ENCODE measurements around the gene LMBRD2. TPM values are rescaled to one million over a fixed set of nuclear protein-coding genes. Genes with fewer than 3 reads are reported as not detected.

The LMBRD2 gene
- total and polyA plus RNA-seq, 9 of the 15 experiments (the other 6 are each of a cell fraction or from before 2014, with no cell fraction given) = 2.1 to 24.2 (median 10.6) TPM

DNA sequence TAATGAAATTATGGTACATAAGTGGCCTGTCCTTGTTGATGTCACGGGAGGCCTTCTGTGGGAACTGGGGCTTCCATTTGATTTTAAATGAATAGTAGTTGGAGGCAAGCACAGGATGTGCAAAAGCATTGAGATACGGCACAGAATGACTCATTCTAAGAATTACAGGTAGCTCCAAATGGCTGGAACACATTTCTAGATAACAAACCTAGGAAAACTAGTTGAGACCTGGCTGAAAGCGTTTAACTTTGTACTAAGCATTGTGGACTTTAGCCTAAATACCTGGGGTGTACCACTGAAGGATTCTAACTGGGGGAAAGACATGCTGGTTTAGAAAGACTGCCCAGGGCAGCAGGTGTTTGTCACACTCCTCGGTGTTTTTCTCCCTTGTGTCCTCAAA lies 9.7 kb upstream of the LMBRD2 start:
- intact Hi-C loops (cut with micrococcal nuclease) (no loop called here), in situ Hi-C loops (cut with MboI) (no loop called here)
- Histone ChIP-seq H3K4me3 (no peak overlapping the region), H3K4me2 (ENCODE audit: insufficient read depth, low read length) (no peak overlapping the region), H3K9ac (ENCODE audit: insufficient read depth in 1 of 2, low read depth in 2 of 2, low read length in 2 of 2) (no peak overlapping the region), H3K27ac (ENCODE audit: extremely low read depth, low read depth, low read length) (no peak overlapping the region), H3K4me1 (replicated peaks in 1 of 2; ENCODE audit: control insufficient read depth in 2 of 2, insufficient read depth in 2 of 2, low read length in 2 of 2) (no peaks in the 10 kb centered on the region), H3K9me3 (replicated peaks; ENCODE audit: control insufficient read depth, insufficient read depth, low read depth, low read length) (no peaks in the 10 kb centered on the region), H4K20me1 (replicated peaks; ENCODE audit: control insufficient read depth, insufficient read depth, low read length) (no peaks in the 10 kb centered on the region), H3K36me3 (ENCODE audit: control insufficient read depth, insufficient read depth, low read length) (peaks cover 100% of the 10 kb centered on the region), H2AFZ (ENCODE audit: low read depth, low read length) (no peak overlapping the region), H3K27me3 (ENCODE audit: control insufficient read depth in 2 of 2, insufficient read depth in 2 of 2, low read length in 2 of 2) (no peaks in the 10 kb centered on the region), H3K79me2 (ENCODE audit: control insufficient read depth, insufficient read depth, low read length) (peaks cover 49% of the 10 kb centered on the region; the same call in 2 of the 3 replicates), H3K9me1 (ENCODE audit: control insufficient read depth, insufficient read depth, low read length) (no peaks in the 10 kb centered on the region)
- ATAC-seq (no peak), FAIRE-seq (no peak), DNase-seq (ENCODE audit: extremely low read depth in 1 of 4, low spot score in 3 of 4) (no peak)
- POLR2A ChIA-PET = interaction anchor here (1.4 kb wide), 1 partner anchor 8 kb away, joined by 6 read pairs; no protein-coding TSS in a partner anchor
- no peak for TF ChIP-seq PURB (CRISPR knock-in tag; IDR thresholded peaks at IDR 0.05; ENCODE audit: low read depth)
- BruUV-seq (replicated peaks) = no TSS peak
- 97% methylated on average over 4 of the region's 4 CpGs for WGBS (ENCODE audit: insufficient coverage, low coverage, missing lambda C conversion rate)
- CTCF ChIA-PET (ENCODE audit: low intra/inter-chr PET ratio) = no interaction called here

DNA sequence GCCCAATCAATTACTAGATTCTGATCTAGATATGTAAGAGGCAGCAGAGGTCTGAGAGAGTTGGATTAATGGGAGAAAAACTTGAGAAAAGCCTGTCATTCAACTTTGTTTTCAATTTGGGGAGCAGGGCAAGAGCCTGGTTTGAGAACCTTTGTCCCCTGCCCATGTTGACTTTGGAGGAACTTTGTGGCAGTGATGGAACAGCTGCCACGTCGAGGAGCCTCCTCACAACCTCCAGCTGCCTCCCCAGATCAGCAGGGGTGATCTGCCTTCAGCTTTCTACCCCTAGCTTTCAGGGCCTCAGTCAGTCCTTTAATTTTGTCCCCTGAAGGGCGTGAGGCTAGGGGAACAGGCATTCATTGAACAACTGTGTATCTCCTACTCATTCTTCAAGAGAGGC lies 8.9 kb upstream of the LMBRD2 start:
- no peaks in the 10 kb centered on the region for H3K4me1 ChIP-seq (replicated peaks in 1 of 2; ENCODE audit: control insufficient read depth in 2 of 2, insufficient read depth in 2 of 2, low read length in 2 of 2)
- H2AFZ ChIP-seq (ENCODE audit: low read depth, low read length) = no peak overlapping the region
- in situ Hi-C loops (cut with MboI) (no loop called here), intact Hi-C loops (cut with micrococcal nuclease) (no loop called here)
- ChIA-PET CTCF (ENCODE audit: low intra/inter-chr PET ratio) (no interaction called here), POLR2A (interaction anchor here (1.4 kb wide), 1 partner anchor 9 kb away, joined by 6 read pairs; no protein-coding TSS in a partner anchor)
- H4K20me1 ChIP-seq (replicated peaks; ENCODE audit: control insufficient read depth, insufficient read depth, low read length) = no peaks in the 10 kb centered on the region
- no TSS peak for BruUV-seq (replicated peaks)
- ATAC-seq (no peak), DNase-seq (ENCODE audit: extremely low read depth in 1 of 4, low spot score in 3 of 4) (no peak), FAIRE-seq (no peak)
- peaks cover 100% of the 10 kb centered on the region for H3K36me3 ChIP-seq (ENCODE audit: control insufficient read depth, insufficient read depth, low read length)
- no peaks in the 10 kb centered on the region for H3K9me1 ChIP-seq (ENCODE audit: control insufficient read depth, insufficient read depth, low read length)
- no peak for TF ChIP-seq TBP (optimal IDR thresholded peaks at IDR 0.05; ENCODE audit: low read depth, low read length)
- no peak for TF ChIP-seq NFATC3 (IDR thresholded peaks at IDR 0.05)
- TF ChIP-seq LEF1 (IDR thresholded peaks at IDR 0.05) = no peak
- TF ChIP-seq, protein P1, sequence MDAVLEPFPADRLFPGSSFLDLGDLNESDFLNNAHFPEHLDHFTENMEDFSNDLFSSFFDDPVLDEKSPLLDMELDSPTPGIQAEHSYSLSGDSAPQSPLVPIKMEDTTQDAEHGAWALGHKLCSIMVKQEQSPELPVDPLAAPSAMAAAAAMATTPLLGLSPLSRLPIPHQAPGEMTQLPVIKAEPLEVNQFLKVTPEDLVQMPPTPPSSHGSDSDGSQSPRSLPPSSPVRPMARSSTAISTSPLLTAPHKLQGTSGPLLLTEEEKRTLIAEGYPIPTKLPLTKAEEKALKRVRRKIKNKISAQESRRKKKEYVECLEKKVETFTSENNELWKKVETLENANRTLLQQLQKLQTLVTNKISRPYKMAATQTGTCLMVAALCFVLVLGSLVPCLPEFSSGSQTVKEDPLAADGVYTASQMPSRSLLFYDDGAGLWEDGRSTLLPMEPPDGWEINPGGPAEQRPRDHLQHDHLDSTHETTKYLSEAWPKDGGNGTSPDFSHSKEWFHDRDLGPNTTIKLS (IDR thresholded peaks at IDR 0.05; ENCODE audit: borderline replicate concordance, low read depth) = no peak
- TF ChIP-seq SRSF3 (IDR thresholded peaks at IDR 0.05; ENCODE audit: insufficient read depth, low read length) = no peak
- no peaks in the 10 kb centered on the region for H3K9me3 ChIP-seq (replicated peaks; ENCODE audit: control insufficient read depth, insufficient read depth, low read depth, low read length)
- H3K9ac ChIP-seq (ENCODE audit: insufficient read depth in 1 of 2, low read depth in 2 of 2, low read length in 2 of 2) = no peak overlapping the region; a peak in 1 of 4 replicates
- WGBS (ENCODE audit: insufficient coverage, low coverage, missing lambda C conversion rate) = 100% methylated on average over 3 of the region's 3 CpGs
- no peak overlapping the region for H3K27ac ChIP-seq (ENCODE audit: extremely low read depth, low read depth, low read length)
- peaks cover 55% of the 10 kb centered on the region for H3K79me2 ChIP-seq (ENCODE audit: control insufficient read depth, insufficient read depth, low read length)
- H3K27me3 ChIP-seq (ENCODE audit: control insufficient read depth in 2 of 2, insufficient read depth in 2 of 2, low read length in 2 of 2) = no peaks in the 10 kb centered on the region
- H3K4me3 ChIP-seq = no peak overlapping the region
- no peak overlapping the region for H3K4me2 ChIP-seq (ENCODE audit: insufficient read depth, low read length)
